DOHH2 (cell line): ENCODE results near the gene POMGNT1.

Experiments
- CTCF ChIP-seq: fragments of 200-600 bp; sonication (generic); IDR thresholded peaks from one replicate; pipeline ENCODE4 v1.5.1; 2014; ENCODE audit warnings: antibody characterized with exemption, mild to moderate bottlenecking, low read depth, low read length; ENCODE audit not compliant: poor library complexity, severe bottlenecking
- EZH2phosphoT487 ChIP-seq: fragments of 200-600 bp; sonication (generic); IDR thresholded peaks from 2 replicates; pipeline ENCODE4 v1.6.1; 2017; ENCODE audit warnings: borderline replicate concordance, mild to moderate bottlenecking, antibody characterized with exemption, low read length, moderate library complexity, mixed read lengths

GRCh38 chr1:46219551-46220520 lies 21.6 kb upstream of the POMGNT1 start:
- TF ChIP-seq EZH2phosphoT487 = no peak
- no peak for TF ChIP-seq CTCF
